Hepatocyte (in vitro differentiated cells): Measurements from ENCODE around the gene HECW1. TPM values are rescaled to one million over a fixed set of nuclear protein-coding genes. Genes with fewer than 3 reads are reported as not detected.

ENCODE experiments used
- DNase-seq: peaks from one replicate; pipeline ENCODE4 v3.0.0-alpha.2; 2016; ENCODE audit warnings: low spot score
- H2AFZ ChIP-seq: fragments of 200-600 bp; sonication (generic); 2 replicates; pipeline ENCODE4 v1.6.0; 2016; ENCODE audit warnings: antibody characterized with exemption, mild to moderate bottlenecking
- H3K27ac ChIP-seq: fragments of 200-600 bp; sonication (generic); 2 replicates; pipeline ENCODE4 v1.5.1; 2016; ENCODE audit warnings: mild to moderate bottlenecking
- H3K27me3 ChIP-seq: fragments of 200-600 bp; sonication (generic); 2 replicates; pipeline ENCODE4 v1.6.1; 2016
- H3K36me3 ChIP-seq: fragments of 200-600 bp; sonication (generic); replicated peaks from 2 replicates; pipeline ENCODE4 v1.5.1; 2016; ENCODE audit warnings: low read depth; ENCODE audit not compliant: insufficient read depth
- H3K4me1 ChIP-seq: fragments of 200-600 bp; sonication (generic); 2 replicates; pipeline ENCODE4 v1.5.1; 2016; ENCODE audit warnings: mild to moderate bottlenecking, moderate library complexity; ENCODE audit not compliant: insufficient read depth
- H3K4me2 ChIP-seq: fragments of 200-600 bp; sonication (generic); 2 replicates; pipeline ENCODE4 v1.6.0; 2016
- H3K4me3 ChIP-seq: fragments of 200-600 bp; sonication (generic); 2 replicates; pipeline ENCODE4 v1.5.1; 2016; ENCODE audit warnings: mild to moderate bottlenecking
- H3K79me2 ChIP-seq: fragments of 200-600 bp; sonication (generic); 2 replicates; pipeline ENCODE4 v1.6.0; 2017; ENCODE audit warnings: mild to moderate bottlenecking
- H3K9me2 ChIP-seq: fragments of 200-600 bp; sonication (generic); replicated peaks from 2 replicates; pipeline ENCODE4 v1.6.0; 2017; ENCODE audit warnings: mild to moderate bottlenecking; ENCODE audit not compliant: insufficient read depth
- H3K9me3 ChIP-seq: fragments of 200-600 bp; sonication (generic); 2 replicates; pipeline ENCODE4 v1.5.1; 2016; ENCODE audit warnings: low read depth, mild to moderate bottlenecking
- H4K20me1 ChIP-seq: fragments of 200-600 bp; sonication (generic); 2 replicates; pipeline ENCODE4 v1.6.0; 2016; ENCODE audit warnings: mild to moderate bottlenecking; ENCODE audit not compliant: insufficient read depth, poor library complexity, severe bottlenecking
- EZH2 ChIP-seq: fragments of 200-600 bp; sonication (generic); IDR thresholded peaks from 2 replicates; pipeline ENCODE4 v1.6.1; 2016; ENCODE audit warnings: antibody characterized with exemption, mild to moderate bottlenecking, borderline replicate concordance
- EZH2phosphoT487 ChIP-seq: fragments of 200-600 bp; sonication (generic); IDR thresholded peaks from one replicate; pipeline ENCODE4 v1.6.1; 2018; ENCODE audit warnings: antibody characterized with exemption, mild to moderate bottlenecking, low read depth, moderate library complexity; ENCODE audit not compliant: unreplicated experiment, severe bottlenecking
- WGBS: methylation state at CpG from one replicate; pipeline ENCODE4 v1.1.6; 2016; ENCODE audit warnings: low lambda C conversion rate; ENCODE audit errors: missing lambda C conversion rate; 5-methylcytosine and 5-hydroxymethylcytosine counted together
- polyA plus RNA-seq: library from polyadenylated mRNA; unstranded; fragments of >200 nt; fragmentation: Nextera tagmentation; extraction: Ambion mirVana; gene quantifications from 2 replicates; pipeline ENCODE4 v1.2.1, GENCODE V29; 2016
- total RNA-seq: library from RNA; depleted of rRNA; stranded (reverse); fragments of >200 nt; gene quantifications from 2 replicates; pipeline ENCODE4 v1.2.3, GENCODE V29; 2014
- TF ChIP-seq, protein P1 (sequence below): fragments of 200-600 bp; sonication (generic); IDR thresholded peaks from 2 replicates; pipeline ENCODE4 v1.5.1; 2016; ENCODE audit warnings: antibody characterized with exemption, mild to moderate bottlenecking; ENCODE audit not compliant: poor library complexity

The HECW1 gene
- total and polyA plus RNA-seq, 2 experiments from 2014 or later: 1.5 to 7.6 TPM

GRCh38 chr7:43108255-43109011, 4.0 kb upstream of the HECW1 start:
- H3K4me3 ChIP-seq: no peak overlapping the region
- no peaks in the 10 kb centered on the region for H3K79me2 ChIP-seq
- H2AFZ ChIP-seq: no peak overlapping the region
- H3K4me1 ChIP-seq: peaks cover 9% of the 10 kb centered on the region
- no peak for TF ChIP-seq EZH2
- TF ChIP-seq, protein P1, sequence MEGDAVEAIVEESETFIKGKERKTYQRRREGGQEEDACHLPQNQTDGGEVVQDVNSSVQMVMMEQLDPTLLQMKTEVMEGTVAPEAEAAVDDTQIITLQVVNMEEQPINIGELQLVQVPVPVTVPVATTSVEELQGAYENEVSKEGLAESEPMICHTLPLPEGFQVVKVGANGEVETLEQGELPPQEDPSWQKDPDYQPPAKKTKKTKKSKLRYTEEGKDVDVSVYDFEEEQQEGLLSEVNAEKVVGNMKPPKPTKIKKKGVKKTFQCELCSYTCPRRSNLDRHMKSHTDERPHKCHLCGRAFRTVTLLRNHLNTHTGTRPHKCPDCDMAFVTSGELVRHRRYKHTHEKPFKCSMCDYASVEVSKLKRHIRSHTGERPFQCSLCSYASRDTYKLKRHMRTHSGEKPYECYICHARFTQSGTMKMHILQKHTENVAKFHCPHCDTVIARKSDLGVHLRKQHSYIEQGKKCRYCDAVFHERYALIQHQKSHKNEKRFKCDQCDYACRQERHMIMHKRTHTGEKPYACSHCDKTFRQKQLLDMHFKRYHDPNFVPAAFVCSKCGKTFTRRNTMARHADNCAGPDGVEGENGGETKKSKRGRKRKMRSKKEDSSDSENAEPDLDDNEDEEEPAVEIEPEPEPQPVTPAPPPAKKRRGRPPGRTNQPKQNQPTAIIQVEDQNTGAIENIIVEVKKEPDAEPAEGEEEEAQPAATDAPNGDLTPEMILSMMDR: peak; percentile 78
- no peaks in the 10 kb centered on the region for H4K20me1 ChIP-seq
- DNase-seq: peak; percentile 83
- WGBS: 8% methylated on average over 3 of the region's 3 CpGs
- H3K27ac ChIP-seq: no peak overlapping the region
- no peaks in the 10 kb centered on the region for H3K9me3 ChIP-seq
- H3K4me2 ChIP-seq: no peak overlapping the region
- H3K9me2 ChIP-seq: no peaks in the 10 kb centered on the region
- no peaks in the 10 kb centered on the region for H3K36me3 ChIP-seq
- H3K27me3 ChIP-seq: peaks cover 43% of the 10 kb centered on the region

DNA sequence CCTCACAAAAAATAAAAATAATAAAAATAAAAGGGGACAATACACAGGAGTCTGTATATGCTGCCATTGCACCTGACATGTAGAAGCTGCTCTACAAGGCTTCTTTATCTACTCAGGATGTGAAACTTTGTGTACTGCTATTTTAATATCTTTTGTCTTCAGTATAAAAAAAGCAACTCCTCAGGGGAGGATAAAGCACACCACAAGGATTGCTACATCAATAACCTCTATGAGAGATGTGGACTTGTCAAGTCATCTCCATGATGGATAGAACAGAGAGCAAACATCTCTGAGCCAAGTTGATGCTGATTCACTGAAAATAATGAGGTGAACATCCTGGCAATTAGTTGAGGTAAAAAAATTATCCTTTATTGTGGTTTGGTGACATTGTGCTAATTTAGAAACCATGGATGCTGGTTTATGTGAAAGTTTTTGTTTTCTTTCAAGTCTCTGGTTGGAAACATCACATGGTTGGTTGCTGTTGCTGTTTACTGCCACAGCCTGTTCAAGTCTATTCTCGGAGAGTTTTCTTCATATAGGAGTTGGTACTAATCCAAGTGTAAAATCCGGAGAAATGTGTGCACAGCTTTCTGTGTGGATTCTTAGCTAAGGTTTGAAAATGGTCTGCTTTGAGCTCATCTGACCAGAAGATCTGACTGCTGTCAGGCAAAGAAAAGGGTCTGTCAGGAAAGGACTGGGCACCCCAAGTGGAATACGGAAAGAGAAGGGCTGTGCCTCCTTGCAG, 1.5 kb upstream of the HECW1 start:
- Histone ChIP-seq H3K9me2 (no peaks in the 10 kb centered on the region), H3K79me2 (no peaks in the 10 kb centered on the region), H3K36me3 (no peaks in the 10 kb centered on the region), H3K4me1 (peaks cover 15% of the 10 kb centered on the region), H3K4me3 (no peak overlapping the region), H3K4me2 (no peak overlapping the region), H2AFZ (no peak overlapping the region), H4K20me1 (no peaks in the 10 kb centered on the region), H3K27me3 (peaks cover 68% of the 10 kb centered on the region), H3K27ac (no peak overlapping the region), H3K9me3 (no peaks in the 10 kb centered on the region)
- 72% methylated on average over 3 of the region's 3 CpGs for WGBS
- DNase-seq: no peak
- TF ChIP-seq EZH2phosphoT487 (no peak), EZH2 (no peak)
- TF ChIP-seq, protein P1: no peak

DNA sequence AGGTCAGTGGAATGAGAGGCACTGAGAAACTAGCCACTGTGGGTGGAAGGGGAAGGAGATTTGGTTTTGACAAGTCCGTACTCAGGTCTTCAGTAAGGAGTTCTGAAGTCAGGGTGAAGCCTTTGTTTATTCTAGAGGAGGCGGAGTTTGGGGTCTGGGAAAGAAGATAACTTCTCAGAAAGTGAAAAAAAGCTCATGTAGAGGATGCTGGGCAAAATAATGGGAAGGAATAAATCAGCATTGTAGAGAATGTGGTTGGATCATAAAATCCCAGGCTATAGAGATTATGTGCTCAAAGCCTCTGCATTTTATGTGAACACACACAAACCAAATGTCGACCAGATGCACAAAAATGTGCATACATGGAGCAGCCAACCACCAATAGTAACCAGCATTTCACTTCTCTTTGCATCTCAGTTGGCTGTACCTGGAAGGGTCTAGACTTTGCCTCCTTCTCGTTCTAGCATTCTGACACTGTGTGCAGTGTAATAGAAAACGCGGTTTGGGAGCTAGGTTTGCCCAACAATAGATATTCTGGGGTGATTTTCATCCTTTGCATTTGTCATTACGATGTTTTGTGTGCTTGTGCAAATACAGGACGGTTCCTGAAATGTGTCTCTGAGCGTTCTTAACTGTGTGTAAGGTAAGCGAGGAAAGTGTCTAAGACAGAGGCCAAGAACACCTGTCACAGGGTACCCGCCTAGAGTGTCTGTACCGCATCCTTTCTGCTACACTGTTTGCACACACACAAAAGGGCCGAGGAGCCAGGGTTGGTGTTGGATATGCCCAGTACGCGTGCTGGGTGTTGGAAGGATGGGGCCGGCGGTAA, 603 bp upstream of the HECW1 start:
- no peak overlapping the region for H3K4me3 ChIP-seq
- H3K79me2 ChIP-seq: no peaks in the 10 kb centered on the region
- peak overlapping the region; percentile 98 for H3K4me2 ChIP-seq
- peaks cover 73% of the 10 kb centered on the region for H3K27me3 ChIP-seq
- H2AFZ ChIP-seq: no peak overlapping the region
- H3K9me2 ChIP-seq: no peaks in the 10 kb centered on the region
- no peak for TF ChIP-seq EZH2phosphoT487
- TF ChIP-seq EZH2: peak; percentile 67
- no peaks in the 10 kb centered on the region for H3K9me3 ChIP-seq
- H4K20me1 ChIP-seq: no peaks in the 10 kb centered on the region
- DNase-seq: no peak
- H3K27ac ChIP-seq: no peak overlapping the region
- H3K4me1 ChIP-seq: peaks cover 15% of the 10 kb centered on the region
- H3K36me3 ChIP-seq: no peaks in the 10 kb centered on the region
- WGBS: 31% methylated on average over 17 of the region's 17 CpGs
